SK-N-SH (cell line): ENCODE measurements around the gene RBM24.

Source experiments
- JUND ChIP-seq: IDR thresholded peaks from 2 replicates; pipeline ENCODE4 v1.4.0; 2012
- MAX ChIP-seq: IDR thresholded peaks from 2 replicates; pipeline ENCODE4 v1.4.0; 2012; ENCODE audit warnings: low read depth
- SMC3 ChIP-seq: IDR thresholded peaks from 2 replicates; pipeline ENCODE4 v1.6.1; 2012; ENCODE audit warnings: low read depth, low read length, improper control_type of control experiment
- TAF1 ChIP-seq: IDR thresholded peaks from 2 replicates; pipeline ENCODE4 v1.6.1; 2012; ENCODE audit warnings: low read depth, mild to moderate bottlenecking, low read length, moderate library complexity, borderline replicate concordance

DNA sequence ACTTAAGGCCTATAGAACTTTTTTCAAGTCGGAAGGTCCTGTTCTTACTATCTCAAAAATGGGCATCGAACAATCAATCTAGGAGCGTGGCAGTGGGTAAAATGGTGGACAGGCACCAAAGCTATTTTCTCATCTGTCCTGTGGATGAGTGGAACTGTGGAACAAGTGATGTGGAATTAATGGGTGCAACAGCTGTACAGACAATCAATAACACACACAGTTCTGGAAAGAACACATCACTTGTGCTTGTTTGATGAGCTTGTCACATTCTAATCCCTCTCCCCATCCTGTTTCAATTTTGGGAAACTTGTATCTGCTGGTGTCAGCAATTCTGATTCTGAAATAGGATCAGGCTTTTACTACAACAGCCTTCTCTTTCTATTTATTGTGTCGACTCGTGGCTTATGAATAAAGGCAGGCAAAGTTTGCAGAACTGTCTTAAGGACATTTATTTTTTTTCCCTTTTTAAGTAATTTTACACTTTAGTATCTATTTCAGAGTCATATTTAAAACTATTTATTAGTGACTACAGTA is 11.5 kb downstream of the RBM24 start:
- TF ChIP-seq SMC3 (no peak), MAX (no peak), TAF1 (no peak), JUND (no peak)
